Prostate gland (tissue), 2 donors: Measurements from ENCODE around the gene HAUS3.

Source experiments
- CTCF ChIP-seq, 4 experiments: fragments of 200-600 bp in 2 of 4; fragments of 450-650 bp in 2 of 4; sonication (generic) in 2 of 4; IDR thresholded peaks; 1 replicate in 3 of 4; 2 replicates in 1 of 4; pipeline ENCODE4 v1.5.1; 2016 to 2019; ENCODE audit warnings: antibody characterized with exemption in 4 of 4, mild to moderate bottlenecking in 2 of 4, moderate library complexity in 2 of 4
- POLR2A ChIP-seq: fragments of 450-650 bp; IDR thresholded peaks from one replicate; pipeline ENCODE4 v1.6.1; 2016; ENCODE audit warnings: antibody characterized with exemption, mild to moderate bottlenecking
- POLR2AphosphoS5 ChIP-seq: sonication (generic); formaldehyde crosslinking; IDR thresholded peaks from one replicate; pipeline ENCODE4 v1.6.1; 2017; ENCODE audit warnings: antibody characterized with exemption

- TF ChIP-seq CTCF (IDR thresholded peaks at IDR 0.05): no peak
- TF ChIP-seq POLR2A: no peak
- no peak for TF ChIP-seq POLR2AphosphoS5
Observed at GRCh38 chr4:2269618-2270163, 27.8 kb upstream of the HAUS3 start.
